Activated naive CD4-positive, alpha-beta T cell treated with anti-CD3 and anti-CD28 coated beads, Interleukin-2, amount 50 U/mL, for 16 hours (primary cell): ENCODE data around the gene STAG2.
"Not testable (repeated sequence)": the region's sequence is repeated elsewhere in the genome, so short reads cannot be mapped to it uniquely, and the experiment has no call there.

Experiments used
- DNase-seq: peaks from one replicate; pipeline ENCODE4 v3.0.0-alpha.2; 2020

STAG2 gene

DNA sequence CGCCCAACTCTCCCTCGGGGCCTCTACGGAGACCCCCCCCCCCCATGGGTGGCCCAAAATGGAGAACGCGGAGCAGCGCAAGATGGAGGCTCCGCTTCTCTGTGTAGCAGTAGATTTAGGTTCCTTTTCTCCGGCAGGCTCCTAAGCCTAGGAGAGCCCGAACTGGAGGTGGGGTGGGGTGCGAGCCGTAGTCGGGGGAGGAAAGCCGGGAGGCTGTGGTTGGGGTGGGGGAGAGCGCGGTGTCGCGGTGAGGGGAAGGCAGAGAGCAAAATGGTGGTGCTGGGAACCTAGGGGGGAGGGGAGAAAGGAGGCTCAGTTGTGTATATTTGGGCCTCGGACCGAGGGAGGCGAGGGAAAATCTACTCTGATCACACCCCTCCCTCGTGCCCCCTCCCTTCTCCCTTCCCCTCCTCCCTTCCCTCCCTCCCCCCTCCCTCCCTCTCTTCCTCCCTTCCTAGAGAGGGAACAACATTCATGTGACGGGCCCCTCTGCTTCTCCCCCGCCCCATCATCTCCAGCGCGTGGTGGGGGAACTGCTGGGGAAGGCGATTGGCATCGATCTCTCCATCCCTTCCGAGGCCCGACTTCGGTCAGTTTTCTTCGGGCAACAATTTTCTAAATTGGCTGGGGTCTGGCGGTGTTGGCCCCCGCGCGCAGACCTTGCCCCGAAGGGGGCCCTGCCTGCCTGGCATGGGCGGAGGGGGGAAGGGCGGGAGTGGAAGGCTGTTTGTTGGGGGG lies at the start of gene STAG2:
Gene STAG2 (plus strand): TSS at position 439 of the 738 bp plus-strand sequence. CDS start 60,922 bp downstream, outside the sequence.
- DNase-seq = peak; percentile 63

DNA sequence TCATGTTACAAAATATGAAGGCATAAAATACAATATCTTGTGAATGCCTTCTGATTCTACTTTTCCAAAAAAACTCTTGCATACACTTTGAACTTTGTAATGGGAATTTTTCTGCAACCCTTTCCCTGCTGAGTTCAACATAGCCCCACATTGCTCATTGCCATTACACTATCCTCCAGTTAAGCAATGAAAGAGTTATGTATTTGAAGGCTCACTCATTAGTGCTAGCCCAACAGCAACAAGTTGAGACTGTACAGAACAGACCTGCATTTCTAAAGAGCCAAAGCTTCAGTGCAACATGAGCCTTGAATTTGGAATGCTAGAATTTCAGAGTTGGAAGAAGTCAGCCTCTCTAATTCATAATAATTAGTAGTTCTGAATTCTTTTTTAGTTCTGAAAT lies 44.4 kb upstream of the STAG2 start:
- no peak for DNase-seq

DNA sequence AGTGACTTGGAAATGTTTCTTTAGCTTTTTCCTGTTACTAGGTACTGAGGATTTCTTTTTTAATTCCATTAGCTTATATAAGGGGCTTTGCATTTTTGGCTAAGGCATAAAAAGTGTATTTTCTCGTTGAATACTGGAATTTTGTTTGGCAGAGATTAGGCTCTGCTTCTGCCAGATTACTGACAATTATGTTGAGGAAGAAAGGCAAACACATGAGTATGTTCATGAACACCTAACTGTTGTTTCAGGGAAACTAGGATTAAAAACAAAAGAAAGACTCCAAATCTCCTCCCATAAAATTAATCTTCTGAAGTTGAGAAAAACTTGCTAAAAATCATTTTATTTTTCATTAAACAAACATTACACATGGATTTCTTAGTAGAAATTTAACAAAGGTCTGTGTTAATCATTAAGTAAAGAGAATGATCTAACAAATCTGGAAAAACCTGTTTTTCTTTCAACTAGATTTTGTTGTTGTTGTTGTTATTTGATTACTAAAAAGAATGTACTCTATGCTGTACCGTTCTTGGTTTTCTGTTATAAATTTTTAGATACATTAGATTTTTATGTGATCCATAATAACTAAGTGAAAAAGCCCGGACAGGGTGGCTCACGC lies 43.3 kb upstream of the STAG2 start:
- DNase-seq = no peak

DNA sequence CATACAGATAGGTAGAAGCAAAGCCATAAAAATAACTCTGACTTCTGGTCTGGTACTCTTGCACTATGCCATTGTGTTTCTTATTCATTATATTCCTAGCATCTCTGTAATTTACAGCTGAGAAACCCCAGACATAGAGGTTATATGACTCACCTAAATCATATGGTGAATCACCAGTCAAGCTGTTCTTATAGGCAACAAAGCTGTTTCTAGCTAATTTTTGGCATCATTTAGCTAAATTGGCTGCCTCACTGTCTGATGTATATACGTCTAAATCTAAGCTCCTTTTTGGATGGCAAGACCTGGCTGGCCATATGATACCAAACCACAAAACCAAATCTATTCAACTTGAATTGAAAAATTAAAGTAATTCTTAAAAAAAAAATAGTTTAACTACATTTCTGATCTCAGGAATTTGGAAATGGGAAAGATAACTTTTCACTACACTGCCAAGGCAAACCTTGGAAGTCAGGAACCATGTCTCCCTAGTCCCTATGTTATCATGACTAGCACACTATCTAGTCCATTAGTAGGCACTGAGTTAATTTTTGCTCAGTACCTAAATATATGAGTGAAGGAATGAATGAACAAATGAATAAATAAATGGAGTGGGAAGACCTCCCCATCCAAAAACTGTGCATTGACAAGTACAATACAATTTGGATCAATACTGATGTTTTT lies 41.3 kb upstream of the STAG2 start:
- no peak for DNase-seq

DNA sequence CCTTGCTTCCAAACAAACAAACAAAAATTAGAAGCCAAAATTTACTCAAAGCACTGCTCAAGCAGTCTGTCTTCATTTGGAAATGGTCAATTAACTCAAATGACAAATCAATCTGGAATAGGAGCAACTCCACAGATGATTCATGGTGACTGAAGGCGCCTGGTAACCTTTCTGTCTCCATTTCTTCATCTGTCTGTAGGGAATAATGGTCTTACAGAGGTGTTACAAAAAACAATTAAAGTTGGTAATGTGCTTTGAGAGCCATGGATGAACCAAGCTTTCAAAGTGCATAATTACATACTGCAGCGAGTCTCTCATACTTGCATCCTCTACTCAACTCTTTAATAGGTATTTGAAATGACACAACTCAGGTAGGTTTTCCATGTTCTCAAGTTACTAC lies 38.3 kb upstream of the STAG2 start:
- no peak for DNase-seq

DNA sequence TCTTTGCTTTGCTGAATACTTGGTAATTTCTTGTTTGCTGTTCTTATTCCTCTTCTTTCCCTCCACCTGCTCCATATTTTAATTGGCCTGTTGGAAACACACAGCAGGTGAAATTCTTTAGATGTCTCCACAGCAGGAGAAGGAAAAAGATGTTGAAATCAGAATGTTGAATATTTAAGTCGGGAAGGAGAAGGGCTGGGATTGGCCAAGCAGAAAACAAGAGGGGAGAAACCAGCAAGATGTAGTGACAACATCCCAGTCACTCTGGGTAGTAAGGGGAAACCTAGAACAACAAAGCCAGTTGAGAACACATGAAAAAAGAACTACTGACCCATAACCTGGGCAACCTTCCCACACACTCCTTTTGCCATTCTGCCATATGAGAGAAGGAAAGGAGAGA lies 37.3 kb upstream of the STAG2 start:
- no peak for DNase-seq

DNA sequence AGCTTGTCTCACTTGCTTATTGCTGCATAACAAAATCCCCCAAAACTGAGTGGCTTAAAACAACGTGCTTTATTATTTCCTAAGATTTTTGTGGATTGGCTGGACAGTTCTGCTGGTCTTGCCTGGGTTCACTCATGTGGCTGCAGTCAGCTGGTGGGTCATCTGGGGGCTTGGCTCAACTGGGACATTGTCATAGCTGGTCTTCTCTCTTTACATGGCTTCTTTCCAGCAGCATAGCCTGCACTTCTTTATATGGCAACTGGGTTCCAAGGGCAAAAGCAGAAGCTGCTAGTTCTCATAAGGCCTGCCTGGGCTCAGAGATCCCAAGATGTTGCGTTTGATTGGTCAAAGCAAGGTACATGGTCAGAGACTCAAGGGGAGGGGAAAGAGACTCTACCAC lies 33.7 kb upstream of the STAG2 start:
- no peak for DNase-seq

DNA sequence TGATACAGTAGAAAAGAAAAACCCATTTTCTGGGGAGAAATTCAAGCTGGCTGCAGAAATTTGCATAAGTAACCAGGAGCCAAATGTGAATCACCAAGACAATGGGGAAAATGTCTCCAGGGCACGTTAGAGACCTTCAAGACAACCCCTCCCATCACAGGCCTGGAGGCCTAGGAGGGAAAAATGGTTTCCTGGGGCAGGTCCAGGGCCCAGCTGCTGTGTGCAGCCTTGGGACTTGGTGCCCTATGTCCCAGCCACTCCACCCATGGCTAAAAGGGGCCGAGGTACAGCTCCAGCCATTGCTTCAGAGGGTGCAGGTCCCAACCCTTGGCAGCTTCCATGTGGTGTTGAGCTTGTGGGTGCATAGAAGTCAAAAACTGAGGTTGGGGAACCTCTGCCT lies 29.5 kb upstream of the STAG2 start:
- not testable (repeated sequence) for DNase-seq

DNA sequence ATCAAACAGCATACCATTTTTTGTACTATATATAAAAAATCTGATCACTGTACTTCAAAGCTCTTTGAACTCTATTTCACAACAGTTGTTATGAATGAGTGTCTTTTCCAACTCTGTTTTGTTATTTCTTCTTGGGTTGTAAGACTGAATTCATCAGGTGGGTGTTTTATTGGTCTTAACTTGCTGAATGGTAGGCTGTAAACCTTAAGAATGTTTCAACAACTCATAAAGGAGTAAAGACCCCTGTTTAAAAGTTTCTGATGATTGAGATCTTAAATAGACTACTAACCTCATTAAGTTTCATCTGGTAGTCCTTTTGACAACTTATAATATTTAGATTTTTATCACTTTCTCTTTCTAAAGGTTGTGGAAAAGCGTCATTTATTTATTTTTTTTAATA lies 18.4 kb upstream of the STAG2 start:
- DNase-seq = no peak

DNA sequence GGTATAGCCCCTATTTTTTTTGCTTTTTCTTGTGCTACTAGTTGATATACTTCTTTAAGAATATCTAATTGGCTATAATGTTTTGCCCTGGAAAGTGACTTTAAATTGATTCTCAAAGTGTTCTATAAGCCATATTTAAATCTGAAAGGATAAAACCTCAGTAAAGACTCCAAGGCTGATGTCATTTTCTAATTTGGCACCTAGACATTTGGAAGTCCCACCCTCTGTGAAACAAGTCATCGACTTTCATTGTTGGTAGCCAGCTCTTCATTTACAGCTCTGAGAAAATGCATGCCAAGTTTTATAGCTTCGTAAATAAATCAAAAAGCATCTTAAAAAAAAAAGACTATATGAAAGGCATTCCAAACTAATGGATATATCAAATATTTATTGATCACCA lies 18.0 kb upstream of the STAG2 start:
- DNase-seq = no peak

DNA sequence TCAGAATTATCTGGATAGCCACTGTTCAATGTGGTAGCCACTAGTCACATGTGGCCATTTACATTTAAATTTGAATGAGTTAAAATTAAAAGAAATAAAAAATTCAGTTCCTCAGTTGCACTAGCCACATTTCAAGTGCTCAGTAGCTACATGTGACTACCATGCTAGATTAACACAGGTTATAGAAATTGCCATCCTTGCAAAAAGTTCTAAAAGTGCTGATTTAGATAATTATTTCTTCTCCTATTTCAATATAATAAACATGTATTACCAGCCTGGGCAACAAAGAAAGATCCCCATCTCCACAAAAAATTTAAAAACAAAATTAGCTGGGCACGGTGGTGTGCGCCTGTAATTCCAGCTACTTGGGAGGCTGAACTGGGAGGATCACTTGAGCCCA lies 11.7 kb upstream of the STAG2 start:
- no peak for DNase-seq

DNA sequence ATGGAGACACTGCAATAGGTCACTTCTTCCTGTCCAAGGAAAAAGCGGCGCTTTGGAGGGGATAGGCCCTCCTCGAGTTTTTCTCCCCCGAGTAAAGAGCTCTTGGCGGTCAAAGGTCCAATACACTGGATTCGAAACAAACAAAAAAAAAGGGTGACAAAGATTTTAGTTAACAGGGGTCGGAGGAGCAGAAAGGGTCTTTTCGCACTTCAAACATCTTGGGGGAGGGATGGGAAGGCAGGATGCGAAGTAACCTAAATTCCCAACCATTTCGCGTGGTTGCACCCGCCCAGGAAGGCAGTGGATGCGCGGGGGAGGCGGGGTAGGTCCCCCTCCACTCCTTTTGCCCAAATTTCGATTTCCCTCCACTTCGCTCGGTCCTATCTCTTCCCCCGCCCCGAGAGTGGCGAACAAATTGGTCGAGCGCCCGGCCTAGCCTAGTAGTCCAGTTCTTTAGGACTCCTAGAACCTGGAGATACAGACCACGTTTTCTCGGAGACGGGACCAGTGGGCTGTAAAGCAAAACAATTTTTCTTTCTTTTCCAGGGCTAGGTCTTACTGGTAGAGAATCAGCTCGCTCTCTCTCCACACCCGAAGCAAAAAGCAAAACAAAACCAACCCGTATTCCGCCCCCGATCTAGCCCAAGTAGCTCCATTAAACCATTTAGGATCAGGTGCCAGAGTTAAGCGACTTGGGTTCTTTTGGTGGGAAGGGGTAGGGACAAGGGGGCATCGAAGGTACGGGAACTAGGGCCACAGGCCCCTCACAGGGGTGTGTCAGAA lies 2.0 kb upstream of the STAG2 start:
- DNase-seq = peak; percentile 10

DNA sequence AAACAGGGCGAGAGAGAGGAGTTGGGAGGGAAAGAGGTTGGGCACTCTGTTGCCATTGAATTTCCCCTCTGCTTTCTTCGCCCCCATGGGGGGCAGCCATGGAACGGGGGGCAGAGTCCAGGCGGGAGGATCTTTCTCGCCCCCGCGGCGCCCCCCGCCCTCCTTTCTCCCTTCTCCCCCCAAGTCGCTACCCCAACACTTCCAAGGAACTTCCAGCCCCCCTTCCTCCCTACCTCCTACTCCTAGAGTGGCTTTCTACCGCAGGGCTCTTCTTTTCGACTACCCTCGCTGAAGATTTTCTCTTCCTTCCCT lies 594 bp upstream of the STAG2 start:
- no peak for DNase-seq

DNA sequence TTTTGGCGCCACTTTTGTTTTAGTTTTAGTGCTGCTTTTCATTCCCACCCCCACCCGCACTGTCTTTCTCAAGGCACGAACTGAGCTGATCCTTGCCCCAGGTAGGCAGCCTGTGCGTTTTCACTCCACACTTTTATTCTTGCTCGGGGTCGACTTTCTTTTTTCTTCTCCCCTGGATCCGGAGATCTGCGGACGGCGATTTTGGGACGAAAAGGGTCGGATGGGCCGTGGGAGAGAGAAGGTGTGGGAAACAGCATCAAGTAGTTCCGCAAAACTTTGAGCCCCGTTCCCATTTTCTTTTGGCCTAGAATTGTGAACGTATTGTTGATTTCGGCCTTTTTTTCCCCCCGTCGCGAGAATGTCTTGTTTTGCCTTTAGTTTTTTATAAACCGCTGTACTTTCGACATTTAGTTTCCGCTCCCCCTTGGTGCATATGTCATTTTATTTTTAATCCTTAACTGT lies 531 bp downstream of the STAG2 start:
- no peak for DNase-seq

DNA sequence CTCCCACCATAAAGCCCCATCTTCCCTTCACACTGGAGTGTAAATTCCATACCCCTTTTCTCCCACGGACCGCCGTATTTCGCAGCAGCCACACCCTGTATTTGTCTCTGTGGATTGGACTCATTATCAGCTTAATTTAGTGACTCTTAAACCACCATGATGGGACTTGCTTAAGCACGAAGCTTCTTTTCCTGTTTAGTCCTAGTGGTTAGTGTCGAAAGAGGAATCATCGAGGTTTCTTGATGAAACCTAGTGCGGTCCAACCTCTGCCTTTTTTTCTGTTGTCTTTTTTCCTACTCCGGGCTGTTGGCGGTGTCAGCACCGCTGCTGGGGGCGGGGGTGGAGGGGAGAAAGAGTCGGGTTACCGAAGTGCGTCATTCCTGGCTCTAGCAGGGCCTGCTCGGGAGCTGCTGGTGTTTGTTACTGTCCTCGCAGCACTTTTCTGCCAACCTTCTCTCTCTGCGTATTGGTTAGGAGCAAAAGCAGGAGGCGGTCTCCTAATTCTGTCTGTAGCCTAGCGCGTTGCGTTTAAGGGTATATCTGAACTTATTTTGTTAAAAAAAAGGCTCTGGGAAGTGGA lies 1.4 kb downstream of the STAG2 start:
- DNase-seq = peak; percentile 83

DNA sequence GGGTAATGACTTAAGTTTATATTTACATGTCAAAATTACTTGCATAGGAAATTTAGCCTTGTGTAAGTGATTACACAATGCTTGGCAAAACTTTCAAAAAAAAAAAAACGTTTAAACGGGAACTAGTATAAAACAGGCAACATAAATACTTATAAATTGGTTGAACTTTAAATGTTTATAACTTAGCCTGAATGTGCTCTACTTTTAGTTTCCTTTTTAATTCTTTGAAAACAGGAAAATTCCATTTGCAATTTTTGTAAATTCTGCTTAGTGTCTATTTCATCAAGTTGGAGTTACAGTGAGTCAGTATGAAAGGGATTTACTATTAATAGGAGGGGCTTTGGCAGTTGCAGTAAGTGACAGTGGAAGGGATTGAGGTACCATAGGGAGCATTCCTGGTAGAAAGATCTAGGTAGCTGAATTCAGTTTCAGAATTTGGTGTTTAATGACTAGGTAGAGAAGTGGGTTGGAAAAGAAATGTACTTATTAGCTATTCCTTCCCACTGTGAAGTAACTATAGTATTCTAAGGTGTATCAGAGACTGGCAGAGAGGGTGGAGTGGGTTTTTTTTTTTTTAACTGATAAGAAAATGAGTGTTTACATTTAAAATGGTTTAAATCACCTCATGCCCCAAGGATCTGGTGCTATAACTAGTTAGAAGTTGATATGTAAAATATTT lies 2.8 kb downstream of the STAG2 start:
- no peak for DNase-seq

DNA sequence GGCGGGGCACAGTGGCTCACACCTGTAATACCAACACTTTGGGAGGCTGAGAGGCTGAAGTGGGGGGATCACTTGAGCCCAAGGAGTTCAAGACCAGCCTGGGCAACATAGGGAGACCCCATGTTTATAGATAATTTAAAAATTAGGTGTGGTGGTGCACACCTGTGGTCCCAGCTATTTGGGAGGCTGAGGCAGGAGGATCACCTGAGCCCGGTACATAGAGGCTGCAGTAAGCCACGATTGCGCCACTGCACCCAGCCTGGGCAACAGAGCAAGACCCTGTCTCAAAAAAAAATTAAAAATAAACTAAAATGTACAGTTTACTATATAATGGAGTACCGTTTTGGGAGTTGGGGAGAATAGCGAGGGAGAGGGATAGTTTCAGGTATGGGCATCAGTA lies 4.2 kb downstream of the STAG2 start:
- DNase-seq = no peak

DNA sequence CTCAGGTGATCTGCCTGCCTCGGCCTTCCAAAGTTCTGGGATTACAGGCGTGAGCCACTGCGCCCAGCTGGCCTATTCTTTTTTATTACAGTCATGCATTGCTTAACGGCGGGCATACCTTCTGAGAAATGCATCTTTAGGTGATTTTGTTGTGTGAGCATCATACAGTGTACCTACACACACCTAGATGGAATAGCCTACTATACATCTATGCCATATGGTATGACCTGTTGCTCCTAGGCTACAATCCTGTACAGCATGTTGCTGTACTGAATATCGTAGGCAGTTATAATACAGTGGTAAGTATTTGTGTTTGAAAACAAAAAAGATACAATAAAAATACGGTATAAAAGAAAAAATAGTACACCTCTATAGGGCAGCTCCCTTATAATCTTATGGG lies 6.0 kb downstream of the STAG2 start:
- no peak for DNase-seq

DNA sequence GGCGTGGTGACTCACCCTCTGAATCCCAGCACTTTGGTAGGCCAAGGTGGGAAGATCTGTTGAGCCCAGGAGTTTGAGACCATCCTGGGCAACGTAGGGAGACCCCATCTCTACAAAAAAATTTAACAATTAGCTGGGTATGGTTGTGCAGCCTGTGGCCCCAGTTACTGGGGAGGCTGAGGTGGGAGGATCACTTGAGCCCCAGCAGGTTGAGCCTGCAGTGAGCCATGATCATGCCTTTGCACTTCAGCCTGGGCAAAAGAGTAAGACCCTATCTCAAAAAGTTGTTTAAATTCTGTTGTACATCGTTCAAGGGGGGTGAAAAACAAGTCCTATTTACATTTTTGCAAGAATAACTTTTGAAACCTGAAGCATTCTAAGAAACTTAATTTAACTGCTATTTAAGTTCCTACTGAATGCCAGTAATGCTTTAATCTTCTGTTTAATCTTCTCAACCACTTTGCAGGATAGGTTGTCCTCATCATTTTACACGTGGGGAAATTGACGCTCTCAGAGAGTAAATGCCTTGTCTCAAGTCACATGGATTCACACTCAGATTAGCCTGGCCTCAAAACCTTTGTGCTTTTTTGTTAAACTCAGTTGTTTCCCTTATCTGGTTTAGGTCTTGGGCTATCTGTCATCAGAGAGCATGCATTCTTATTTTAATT lies 7.0 kb downstream of the STAG2 start:
- DNase-seq = no peak

DNA sequence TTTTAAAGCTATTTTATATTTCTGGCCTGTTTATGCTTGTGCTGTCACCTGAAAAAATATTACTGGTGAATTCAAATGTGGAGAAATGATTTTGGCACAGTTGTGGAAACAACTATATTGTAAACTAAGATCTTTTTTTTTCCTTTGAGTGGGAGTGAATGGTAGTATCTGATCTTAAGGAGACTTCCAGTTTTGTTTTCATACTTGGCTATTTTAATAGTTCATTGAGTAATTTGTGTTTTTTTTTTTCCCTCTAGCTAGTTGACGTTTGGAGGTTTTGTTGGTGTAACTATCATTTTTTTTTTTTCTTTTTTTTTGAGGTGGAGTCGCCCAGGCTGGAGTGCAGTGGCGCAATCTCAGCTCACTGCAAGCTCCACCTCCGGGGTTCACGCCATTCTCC lies 10.5 kb downstream of the STAG2 start:
- DNase-seq = no peak

DNA sequence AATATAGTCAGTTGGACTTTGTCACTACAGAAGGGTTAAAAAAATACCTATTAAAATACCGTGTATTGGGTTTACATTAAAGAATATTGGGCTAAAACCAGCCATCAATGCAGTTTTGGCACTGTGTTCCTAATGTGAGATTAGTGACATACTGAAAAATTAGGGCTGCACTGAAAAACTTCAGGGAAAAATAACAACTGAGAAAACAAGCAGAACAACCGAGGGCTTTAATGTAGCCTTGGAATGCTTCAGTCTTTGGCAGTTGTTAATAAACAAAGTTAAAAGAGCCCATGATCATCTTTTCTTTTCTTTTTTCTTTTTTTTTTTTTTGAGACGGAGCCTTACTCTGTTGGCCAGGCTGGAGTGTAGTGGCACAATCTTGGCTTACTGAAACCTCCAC lies 12.4 kb downstream of the STAG2 start:
- DNase-seq = no peak

DNA sequence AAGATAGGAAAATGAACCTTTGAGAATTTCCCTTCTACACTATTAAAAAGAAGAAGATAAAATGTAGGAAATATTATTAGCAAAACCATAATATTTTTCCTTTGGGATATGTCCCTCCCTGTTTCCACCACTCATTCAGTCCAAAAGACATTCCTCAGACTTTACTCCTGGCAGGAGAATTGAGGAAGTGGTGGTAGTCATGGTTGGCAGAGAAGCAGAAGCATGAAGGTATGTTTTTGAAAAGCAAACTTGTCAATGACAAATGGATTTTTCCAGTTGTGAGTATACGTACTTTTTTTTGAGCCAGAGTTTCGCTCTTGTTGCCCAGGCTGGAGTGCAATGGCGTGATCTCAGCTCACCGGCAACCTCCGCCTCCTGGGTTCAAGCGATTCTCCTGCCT lies 13.7 kb downstream of the STAG2 start:
- no peak for DNase-seq
